Measurements from ENCODE around the gene WFDC12.

WFDC12 gene

DNA sequence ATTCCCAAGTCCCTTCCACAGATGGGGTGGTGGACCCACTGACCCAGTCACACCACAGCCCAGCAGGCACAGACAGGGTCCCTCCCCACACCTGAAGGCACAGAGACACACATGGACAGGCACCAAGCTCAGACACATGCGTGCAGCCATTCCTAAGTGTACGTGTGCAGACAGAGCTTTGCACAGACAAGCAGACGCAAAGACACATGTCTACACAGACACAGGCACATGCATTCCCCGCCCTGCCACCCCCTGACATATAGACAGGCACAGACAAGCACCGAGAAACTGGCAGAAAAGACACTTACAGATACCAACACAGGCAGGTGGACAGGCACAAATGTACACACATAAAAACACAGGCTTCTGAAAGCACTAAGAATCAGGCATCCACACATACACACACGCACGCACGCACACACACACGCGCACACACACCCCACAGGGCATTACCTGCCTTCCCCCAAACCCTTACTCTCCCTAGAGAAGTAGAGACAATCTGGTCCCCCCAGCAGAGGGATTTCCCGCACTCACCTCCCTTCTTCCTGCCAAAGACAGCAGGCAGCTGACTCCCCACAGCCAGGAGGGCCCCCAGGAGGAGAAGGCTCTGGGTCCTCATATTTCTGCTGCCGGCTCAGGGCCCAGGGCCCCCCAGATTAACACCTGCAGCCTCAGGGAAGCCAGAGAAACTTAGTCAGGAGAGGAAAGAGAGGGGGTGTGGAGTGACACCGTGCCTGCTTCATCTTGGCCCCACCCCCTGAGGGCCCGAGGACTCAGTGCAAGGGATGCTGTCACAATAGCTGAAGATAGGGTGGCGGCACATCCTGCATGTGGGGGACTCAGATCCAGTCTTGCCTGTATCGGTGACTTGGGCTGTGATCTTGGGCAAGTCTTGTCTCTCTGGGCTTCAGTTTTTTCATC lies 9.5 kb downstream of the WFDC12 start, which contains the start of gene WFDC5:
WFDC5 (minus strand) TSS at position 710 of the 921 bp plus-strand sequence; CDS start at position 619, 91 bp downstream.
- no peak for DNase-seq

DNA sequence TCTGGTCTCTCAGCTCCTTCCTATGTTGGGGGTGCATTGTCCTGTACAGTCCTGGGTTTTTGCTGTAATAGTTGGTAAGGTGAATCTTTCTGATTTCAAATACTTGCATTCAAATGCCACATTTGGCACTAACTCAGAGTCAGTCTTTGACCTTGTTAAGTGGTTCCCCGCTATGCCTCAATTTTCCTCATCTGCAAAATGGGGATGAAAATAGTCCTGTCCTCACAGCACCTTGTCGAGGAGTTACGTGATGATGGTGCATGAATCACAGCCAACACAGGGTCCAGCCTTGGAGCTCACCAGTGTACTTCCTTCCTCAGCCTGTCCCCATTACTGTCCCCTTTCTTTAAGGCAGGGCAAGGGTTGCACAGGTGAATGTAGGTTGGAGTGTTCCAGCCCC lies 10.4 kb downstream of the WFDC12 start:
- no peak for DNase-seq

DNA sequence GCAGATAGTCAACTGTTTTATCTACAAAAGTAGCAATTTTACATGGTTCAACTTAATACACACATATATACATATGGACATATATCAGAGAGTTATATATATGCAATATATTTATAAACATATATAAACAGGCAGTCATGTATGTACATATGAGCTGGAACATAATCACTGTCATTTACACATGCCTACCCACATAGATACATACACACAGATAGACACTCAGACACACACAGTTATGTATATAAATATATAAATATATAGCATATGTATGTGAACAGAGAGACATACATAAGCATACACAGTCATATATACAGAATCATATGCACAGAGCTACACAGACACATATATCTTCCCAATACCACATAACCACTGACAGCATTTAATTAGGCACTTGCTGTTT lies 11.5 kb downstream of the WFDC12 start:
- no peak for DNase-seq

DNA sequence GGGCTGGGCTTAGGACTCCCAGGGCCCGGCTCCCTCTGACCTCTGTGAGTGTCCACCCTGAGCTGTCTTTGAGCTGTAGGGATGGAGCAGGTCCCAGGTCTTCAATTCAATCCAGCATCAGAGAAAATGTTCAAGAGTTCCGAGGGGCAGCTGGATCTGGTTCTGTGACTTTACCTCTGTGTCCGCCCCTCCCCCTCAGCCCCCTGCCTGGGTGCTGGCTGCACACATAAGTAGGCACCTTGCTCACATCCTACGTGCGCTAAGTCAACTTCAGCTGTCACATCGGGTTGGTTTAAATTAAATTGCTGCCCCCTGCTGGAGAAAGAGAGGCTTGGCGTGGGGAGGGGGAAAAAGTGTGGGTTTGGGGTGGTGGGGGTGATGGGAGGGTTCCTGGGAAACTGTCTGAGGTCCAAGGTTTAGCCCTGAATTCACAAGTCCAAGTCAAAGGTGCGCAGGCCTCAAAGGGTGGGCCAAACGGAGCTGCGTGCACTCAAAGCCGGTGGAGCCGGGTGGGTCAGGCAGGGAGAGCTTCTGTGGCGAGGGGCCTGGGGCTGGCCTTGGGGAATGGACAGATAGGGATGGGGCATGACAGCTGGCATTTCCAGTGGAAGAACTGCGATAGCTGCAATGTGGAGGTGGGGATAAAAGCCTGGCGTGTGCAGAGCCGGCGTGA lies 12.3 kb downstream of the WFDC12 start:
- no peak for DNase-seq

DNA sequence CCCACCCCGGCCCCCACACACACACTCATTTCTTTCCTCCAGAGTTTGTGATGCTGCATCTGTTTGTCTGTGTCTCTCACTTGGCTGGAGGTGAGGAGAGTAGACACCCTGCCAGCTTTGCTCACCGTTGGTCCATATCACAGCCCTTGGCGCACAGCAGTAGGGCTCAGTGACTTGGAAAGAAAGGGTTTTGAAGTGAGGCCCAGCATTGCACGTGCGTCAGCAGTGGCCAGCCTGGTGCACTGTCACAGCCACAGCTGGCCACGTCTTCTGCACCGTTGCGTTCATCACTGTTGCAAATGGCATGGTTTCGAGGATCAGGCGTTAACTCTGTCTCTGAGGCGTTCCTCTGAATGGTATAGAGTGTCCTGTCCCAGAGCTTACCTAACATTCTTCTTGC lies 13.0 kb downstream of the WFDC12 start:
- DNase-seq: no peak

DNA sequence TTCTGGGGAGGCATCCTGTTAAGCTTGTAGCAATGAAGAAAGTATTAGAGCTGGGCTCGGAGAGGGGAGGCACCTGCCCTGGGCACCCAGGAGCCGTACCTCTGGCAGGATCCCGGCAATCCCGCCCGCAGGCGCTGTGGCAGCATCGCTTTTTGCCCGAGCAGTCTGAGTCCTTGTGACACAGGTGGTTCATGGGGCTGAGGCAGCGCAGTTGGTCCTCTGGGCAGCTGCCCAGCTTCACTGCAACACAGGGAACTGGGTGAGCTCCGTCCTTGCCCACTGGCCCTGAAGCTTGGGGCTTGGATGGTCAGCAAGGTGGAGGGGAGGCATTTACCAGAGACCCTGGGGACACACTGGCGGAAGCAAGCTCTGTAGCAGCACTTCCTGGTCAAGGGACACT lies 14.0 kb downstream of the WFDC12 start:
- no peak for DNase-seq

DNA sequence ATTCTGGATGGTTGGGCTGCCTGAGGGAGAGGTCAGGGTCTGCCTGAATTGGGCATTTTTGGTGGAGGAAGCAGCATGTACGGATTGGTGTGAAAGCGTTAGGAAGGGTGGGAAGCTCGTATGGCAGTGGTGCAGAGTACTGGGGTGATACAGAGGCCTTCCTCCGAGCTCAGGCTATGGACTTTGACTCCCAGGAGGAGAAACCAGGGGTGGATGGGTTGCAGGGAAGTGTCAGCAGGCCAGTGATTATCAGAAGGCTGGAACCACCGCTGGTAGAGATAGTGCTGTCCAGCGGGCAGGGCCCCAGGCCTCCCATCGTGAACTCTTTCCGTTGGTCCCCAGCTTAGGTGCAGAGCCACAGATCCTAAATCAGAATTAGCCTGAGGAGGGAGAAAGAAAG lies 14.6 kb downstream of the WFDC12 start:
- DNase-seq: no peak

DNA sequence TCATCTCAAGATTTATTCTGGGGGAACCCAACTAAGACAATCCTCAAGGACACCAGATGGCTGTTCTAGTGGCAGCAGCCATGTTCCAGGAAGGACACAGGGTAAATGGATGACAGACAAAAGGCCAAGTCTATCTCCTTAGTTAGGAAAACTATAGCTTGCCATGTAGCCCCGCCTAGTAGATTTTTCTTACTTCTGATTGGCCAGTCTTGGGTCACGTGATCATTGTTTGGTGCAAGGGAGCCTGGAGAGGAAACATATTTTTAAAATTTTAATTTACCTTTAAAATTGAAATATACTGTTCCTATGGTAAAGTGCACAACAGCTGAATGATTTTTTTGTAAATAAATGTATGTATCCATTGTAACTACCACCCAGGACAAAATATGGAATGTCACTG lies 18.9 kb downstream of the WFDC12 start:
- no peak for DNase-seq

DNA sequence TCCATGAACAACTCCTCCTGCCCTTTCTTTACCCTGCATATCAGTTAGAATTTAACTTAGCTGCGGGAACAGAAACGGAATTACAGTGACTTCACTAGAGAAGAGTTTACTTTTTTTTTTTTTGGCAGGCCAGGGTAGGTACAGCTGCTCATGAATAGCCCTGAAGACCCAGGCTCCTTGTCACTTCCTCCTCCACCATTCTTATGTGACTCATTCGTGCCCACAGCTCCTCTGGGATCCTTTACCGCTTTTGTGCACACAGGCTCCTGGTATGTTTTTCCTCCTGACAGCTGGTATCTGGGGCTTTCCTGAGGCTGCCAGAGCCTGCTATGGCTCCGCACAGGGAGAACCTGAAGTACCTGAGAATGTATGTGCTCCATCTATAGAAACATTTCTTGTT lies 19.5 kb downstream of the WFDC12 start:
- DNase-seq: no peak

DNA sequence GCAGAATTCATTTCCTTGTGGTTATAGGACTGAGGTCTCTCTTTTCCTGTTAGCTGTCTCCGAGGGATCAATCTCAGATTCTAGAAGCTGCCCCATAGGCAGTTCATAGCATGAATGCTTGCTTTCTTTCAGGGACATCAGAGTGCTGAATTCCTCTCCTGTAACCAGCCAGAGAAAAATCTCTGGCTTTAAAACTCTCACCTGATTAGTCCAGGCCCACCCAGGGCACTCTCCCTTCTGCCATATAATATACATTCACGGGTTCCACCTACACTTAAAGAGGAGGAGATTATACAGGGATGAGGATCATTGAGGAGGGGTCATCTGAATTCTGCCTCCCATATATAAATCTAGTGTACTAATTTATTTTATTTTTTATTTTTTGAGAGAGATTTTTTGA lies 21.2 kb downstream of the WFDC12 start:
- no peak for DNase-seq

DNA sequence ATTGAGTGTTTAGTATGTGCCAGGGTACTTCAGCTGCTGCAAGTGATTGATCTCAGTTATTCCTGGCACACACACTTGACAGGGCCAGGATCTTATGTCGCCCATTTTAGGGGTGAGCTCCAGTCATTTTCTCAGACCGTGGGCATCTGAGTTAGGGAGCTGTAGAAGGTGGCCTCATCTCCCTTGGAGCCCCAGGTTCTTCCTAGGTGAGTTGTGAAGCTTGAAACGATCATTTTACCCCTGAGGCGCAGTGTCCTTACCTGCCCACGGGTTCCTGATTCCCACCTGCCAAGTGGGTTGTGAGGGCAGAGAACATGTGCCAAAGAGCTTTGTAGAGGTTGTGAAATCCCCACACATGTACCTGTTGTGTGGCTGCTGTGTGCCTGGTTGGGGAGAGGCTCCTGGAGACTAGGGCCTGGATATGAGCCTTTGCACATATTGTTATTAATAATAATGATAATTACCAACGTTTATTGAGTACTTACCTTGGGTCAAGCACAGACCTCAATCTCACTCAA lies 22.9 kb downstream of the WFDC12 start:
- DNase-seq: no peak

DNA sequence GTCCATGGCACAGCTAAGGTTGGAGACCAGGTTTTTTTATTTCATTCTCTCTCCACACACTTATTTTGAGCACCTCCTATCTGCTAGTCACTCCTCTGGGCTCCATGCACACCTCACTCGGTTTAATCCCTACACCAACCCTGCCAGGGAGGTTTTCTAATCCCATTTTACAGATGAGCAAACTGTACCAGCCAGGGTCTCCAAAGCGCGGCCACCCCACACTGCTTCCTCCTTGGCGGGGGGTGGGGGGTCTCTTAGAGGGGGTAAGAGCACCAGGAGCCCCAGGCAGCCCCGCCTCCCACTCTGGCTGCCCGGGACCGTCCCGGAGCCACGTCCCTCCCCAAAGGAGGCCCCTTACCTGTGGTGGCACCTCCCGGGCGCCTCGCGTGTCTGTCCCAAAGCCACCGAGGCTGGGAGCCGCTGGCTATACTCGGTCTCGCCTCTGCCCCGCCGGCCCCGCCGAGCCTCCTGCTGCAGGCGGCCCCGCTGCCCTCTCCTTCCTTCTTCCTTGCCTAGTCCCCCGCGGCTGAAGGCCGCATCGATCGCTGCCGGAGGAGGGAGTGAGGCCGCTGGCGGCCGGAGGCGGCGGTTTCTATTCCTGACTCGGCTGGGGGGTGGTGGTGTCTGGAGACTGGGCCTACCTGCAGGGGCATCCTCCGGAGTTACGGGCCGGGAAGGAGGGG lies 23.6 kb downstream of the WFDC12 start, which contains the start of gene KCNS1:
KCNS1 (minus strand) TSS at position 565 of the 683 bp plus-strand sequence. CDS start 1,891 bp downstream, outside the sequence.
- no peak for DNase-seq

DNA sequence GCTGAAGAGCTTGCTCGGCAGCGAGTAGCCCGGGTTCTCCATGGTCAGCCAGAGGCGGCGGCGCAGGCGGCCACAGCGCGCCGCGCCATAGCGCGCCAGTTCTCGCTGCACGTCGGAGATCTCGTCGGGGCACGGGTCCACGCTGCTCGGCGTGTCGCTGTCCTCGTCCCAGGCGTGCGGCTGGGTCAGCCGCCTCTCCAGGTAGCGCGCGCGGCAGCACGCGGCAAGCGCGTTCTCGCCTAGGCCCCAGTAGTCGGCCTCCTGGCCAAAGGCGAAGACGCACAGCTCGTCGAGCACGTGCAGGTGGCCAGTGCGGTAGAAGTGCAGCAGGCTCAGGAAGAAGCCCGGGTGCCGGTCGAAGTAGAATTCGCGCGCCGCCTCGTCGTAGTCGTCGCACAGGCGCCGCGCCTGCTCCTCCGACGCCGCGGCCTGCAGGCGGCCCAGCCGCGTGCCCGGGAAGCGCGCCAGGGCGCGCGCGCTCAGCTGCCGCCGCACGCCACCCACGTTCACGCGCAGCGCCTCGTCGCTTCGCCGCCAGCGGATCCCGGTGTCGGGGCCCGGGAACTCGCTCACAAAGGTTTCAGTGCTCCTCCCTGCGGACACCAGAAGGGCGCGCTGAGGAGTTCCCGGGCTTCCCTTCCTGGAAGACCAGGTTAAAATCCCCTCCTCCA lies 26.0 kb downstream of the WFDC12 start:
- DNase-seq: no peak

DNA sequence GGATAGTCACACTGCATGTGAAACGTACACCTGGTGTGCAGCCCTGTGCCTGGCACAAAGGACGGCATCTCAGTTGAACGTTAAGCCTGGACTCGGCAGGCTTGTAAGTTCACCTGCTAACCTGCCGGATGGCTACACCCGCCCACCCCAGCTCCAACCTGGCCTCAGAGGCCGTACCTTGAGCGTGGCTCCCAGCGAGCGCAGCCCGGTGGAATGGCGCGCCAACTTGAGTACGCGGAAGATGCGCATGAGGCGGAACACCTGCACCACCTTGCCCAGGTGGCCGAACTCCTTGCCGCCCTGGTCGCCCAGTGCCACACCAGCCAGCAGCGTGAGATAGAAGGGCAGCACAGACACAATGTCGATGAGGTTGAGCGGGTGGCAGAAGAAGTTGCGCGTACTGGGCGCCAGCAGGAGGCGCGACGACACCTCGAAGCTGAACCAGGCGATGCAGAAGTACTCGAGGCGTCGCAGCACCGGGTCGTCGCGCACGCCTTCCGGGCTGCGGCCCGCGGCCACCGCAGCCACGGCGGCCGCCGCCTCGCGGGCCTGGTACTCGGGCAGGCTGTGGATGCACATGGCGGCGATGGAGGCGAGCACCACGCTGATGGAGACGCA lies 26.7 kb downstream of the WFDC12 start:
- DNase-seq: no peak

DNA sequence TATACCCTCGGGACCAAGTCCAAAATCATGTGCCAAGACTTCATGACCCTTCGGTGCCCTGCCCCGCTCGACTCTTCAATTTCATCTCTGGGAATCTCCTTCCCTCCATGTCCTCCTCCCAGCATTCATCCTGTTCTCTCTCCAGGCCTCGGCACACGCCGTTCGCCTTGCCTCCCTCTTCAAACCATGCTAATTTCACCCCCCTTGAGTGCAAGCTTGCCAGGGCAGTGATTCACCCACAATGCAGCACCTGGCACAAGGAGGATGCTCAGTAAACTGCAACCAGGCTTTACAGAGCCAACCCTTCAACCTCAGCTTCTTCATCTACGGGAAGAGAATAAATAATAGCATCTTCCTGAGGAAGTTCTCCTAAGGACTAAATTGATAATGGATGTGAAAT lies 27.5 kb downstream of the WFDC12 start:
- no peak for DNase-seq

DNA sequence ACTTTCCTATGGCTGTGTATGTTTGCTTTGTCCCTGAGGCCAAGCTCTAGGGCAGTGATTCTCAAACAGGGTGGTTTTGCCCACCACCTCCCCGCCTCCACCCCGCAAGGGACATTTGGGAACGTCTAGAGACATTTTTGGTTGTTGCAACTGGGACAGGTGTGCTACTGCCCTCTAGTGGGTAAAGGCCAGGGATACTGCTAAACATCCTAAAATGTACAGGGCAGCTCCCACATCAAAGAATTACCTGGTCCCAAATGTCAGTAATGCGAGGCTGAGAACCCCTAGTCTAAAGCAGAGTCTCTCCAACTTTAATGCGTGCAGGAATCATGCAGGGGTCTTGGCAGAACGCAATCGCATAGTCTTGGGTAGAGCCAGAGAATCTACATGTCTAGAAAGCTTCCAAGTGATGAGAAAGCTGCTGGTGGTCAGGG lies 28.4 kb downstream of the WFDC12 start:
- DNase-seq: peak; percentile 29

DNA sequence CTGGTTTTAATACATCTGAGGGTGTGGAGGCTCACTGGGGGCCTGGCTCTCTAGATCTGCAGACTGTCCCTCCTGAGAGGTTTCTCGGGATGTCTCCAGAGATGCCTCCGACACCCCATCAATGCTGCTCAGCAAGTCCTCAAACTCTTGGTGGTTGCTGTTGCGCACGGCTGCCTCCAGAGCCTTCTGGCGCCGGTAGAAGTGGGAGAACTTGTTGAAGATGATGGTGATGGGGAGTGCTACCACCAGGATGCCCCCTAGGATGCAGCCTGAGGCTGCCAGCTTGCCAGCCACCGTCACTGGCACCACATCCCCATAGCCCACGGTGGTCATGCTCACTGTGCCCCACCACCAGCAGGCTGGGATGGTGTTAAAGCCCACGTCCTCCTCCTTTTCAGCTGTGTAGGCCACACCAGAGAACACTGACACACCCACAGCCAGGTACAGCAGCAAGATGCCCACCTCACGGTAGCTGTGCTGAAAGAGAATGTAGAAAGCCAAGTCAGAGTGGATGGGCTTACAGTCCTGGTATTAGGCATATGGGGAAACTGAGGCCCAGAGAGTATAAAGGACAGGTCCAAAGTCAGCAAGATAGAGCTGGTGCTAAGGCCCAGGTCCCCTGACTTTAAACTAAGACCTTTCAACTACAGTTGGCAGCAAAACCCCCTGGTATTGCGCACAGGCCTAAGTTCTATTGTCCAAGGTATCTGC lies 29.2 kb downstream of the WFDC12 start:
- DNase-seq: no peak

DNA sequence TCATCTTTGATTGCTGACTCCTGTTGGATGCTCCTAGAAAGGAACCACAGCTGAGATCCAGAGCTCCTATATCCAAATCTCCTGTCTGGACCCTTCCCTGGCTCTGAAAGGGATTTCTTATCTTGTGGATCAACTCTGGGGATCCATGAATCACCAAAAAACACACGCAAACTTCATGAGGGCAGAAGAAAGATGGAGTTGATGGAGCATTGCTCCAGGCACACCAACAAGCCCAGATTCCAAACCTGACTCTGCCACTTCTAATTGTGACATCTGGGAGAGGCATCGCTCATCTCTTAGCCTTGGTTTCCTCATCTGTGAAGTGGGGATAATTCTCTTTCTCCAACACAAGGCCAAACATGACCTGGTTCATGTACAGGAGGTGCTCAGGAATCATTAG lies 30.1 kb downstream of the WFDC12 start:
- no peak for DNase-seq

DNA sequence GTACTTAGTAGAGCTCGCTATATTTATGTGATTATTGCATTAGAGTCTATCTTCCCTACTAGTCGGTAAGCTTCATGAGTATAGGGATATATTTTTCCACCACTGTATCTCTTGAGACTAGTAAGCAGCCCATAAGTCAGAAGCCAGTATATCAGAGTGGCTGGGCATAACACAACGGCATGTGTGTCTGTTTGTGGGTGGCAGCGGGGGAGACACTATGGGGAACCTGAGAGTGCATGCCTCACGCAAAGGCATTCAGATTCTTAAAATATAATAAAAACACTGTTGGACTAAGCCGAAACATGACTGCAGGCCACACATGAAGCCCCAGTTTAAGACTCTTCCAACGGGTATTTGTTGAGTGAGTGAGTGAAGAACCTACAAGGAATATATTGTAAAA lies 31.4 kb downstream of the WFDC12 start:
- no peak for DNase-seq

DNA sequence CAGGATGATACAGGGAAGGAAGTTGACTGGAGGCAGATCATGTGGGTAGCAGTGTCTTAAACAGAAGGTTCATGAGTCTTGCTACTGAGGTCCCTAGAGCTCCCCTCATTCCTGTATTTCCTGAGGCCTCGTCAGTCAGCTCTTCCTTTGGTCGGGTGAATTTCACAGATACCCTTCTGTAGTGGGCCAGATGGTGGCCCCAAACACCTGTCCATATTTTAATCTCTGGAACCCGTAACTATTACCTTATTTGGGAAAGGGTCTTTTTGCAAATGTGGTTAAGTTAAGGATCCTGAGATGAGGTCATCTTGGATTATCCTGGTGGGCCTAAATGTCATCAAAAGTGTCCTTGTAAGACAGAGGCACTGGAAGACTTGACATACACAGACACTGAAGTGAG lies 32.9 kb downstream of the WFDC12 start:
- DNase-seq: no peak

DNA sequence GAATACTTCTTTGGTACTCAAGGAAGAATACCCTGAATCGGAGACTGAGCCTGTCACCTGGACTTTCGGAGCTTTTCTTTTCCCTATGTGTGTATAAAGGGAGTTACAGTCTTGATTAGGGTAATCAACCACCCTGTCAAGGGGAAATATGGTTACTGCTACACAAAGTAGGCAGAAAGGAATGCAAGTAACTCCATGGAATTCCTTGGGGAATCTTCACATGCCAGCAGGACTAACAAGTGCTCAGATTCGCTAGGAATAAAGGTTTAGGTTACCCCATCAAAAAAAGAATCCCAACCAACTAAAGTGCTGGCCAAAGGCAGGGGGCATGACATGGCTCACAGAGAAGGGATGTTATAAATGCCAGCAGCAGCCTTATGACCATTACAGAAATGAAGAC lies 33.8 kb downstream of the WFDC12 start:
- no peak for DNase-seq

DNA sequence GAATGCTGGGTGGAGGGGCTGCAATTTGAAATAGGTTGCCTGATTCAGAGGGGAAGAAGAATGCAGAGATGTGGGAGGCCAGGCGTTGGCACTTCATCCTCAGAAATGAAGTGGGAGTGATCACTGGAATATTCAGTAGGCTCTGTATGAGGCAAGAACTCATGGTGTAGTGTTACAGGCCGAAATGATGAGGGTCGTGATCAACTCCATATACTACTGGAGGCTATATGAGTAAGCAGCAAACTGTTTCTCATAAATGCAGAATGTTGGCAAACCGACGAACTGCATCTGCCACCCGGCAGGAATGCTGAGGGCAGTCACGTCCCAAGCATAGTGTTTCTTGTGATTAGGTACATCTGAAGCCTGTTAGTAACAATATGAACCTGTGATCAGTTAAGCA lies 36.0 kb downstream of the WFDC12 start:
- DNase-seq: no peak

All from NCI-H1694 (cell line).